OCI-LY3 (cell line): ENCODE results near the gene TPSD1.

Source experiments
- EZH2phosphoT487 ChIP-seq: fragments of 200-600 bp; shearing (Covaris generic); IDR thresholded peaks from 2 replicates; pipeline ENCODE4 v1.6.1; 2018; ENCODE audit warnings: antibody characterized with exemption, mixed run types, low read depth
- TF ChIP-seq, protein P1 (sequence below): fragments of 200-600, 300-600 bp; sonication (generic); IDR thresholded peaks from 2 replicates; pipeline ENCODE4 v1.5.1; 2014; ENCODE audit warnings: antibody characterized with exemption, low read length, low read depth

DNA sequence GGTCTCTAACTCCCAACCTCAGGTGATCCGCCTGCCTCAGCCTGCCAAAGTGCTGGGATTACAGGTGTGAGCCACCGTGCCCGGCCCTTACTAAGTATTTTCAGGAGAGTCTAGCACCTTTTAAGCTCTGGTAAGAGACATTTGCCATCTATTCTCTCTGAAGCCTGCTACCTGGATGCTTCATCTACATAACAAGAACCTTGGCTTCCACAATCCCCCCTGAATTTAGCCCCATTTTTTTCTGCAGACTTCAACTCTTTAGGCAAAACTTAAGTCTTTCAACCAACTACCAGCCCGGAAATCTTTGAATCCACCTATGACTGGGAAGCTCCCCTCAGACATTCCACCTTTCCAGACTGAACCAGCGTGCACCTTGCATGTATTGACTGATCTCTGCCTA is 39.6 kb downstream of the TPSD1 start:
- TF ChIP-seq, protein P1, sequence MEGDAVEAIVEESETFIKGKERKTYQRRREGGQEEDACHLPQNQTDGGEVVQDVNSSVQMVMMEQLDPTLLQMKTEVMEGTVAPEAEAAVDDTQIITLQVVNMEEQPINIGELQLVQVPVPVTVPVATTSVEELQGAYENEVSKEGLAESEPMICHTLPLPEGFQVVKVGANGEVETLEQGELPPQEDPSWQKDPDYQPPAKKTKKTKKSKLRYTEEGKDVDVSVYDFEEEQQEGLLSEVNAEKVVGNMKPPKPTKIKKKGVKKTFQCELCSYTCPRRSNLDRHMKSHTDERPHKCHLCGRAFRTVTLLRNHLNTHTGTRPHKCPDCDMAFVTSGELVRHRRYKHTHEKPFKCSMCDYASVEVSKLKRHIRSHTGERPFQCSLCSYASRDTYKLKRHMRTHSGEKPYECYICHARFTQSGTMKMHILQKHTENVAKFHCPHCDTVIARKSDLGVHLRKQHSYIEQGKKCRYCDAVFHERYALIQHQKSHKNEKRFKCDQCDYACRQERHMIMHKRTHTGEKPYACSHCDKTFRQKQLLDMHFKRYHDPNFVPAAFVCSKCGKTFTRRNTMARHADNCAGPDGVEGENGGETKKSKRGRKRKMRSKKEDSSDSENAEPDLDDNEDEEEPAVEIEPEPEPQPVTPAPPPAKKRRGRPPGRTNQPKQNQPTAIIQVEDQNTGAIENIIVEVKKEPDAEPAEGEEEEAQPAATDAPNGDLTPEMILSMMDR = no peak
- TF ChIP-seq EZH2phosphoT487 = no peak
